ENCODE data around the gene JAK3. TPM values are rescaled to one million over a fixed set of nuclear protein-coding genes. Genes with fewer than 3 reads are reported as not detected.

Gene JAK3
- total and polyA plus RNA-seq, 2 donors (not counting 3 experiments of a cell fraction or from before 2014, with no cell fraction given) = 3.1 to 3.8 TPM

GRCh38 chr19:17886515-17886914 is 38.7 kb upstream of the JAK3 start:
- dilution Hi-C loops (cut with MboI; ENCODE audit: extremely low pct_ligation_motif_present, low sequenced_read_pairs) (no loop called here), intact Hi-C loops (cut with micrococcal nuclease) (no loop called here)
- Histone ChIP-seq H3K4me2 (ENCODE audit: insufficient read depth, low read length) (no peak overlapping the region), H3K79me2 (ENCODE audit: control insufficient read depth, insufficient read depth, low read length) (no peaks in the 10 kb centered on the region), H3K4me1 (ENCODE audit: control insufficient read depth, extremely low read depth, insufficient read depth, low read length) (no peaks in the 10 kb centered on the region), H3K36me3 (ENCODE audit: control insufficient read depth in 2 of 2, extremely low read depth in 1 of 2, insufficient read depth in 2 of 2, low read length in 2 of 2) (no peaks in the 10 kb centered on the region), H2AFZ (ENCODE audit: low read depth, low read length) (no peak overlapping the region), H4K20me1 (replicated peaks; ENCODE audit: control insufficient read depth, extremely low read depth, insufficient read depth, low read length) (no peaks in the 10 kb centered on the region), H3K27me3 (ENCODE audit: control insufficient read depth in 2 of 2, insufficient read depth in 2 of 2, low read length in 2 of 2) (no peaks in the 10 kb centered on the region), H3K4me3 (replicated peaks in 1 of 3; ENCODE audit: insufficient read depth in 1 of 3, low read depth in 1 of 3, low read length in 3 of 3) (no peak overlapping the region), H3K27ac (ENCODE audit: insufficient read depth, low read depth, low read length) (no peak overlapping the region), H3K9me3 (replicated peaks; ENCODE audit: control insufficient read depth, insufficient read depth, low read length) (no peaks in the 10 kb centered on the region), H3K9ac (replicated peaks; ENCODE audit: extremely low read depth, insufficient read depth, low read length) (no peak overlapping the region), H3K9me1 (replicated peaks; ENCODE audit: control insufficient read depth, extremely low read depth, insufficient read depth, low read length) (no peaks in the 10 kb centered on the region)
- POLR2A ChIA-PET = no interaction called here
- no peak for FAIRE-seq
- no peak for DNase-seq (ENCODE audit: low read depth, low spot score)
- no peak for TF ChIP-seq EZH2 (IDR thresholded peaks at IDR 0.05; ENCODE audit: borderline replicate concordance, low read depth, low read length, severe bottlenecking)
- TF ChIP-seq FOS (IDR thresholded peaks at IDR 0.05; ENCODE audit: borderline replicate concordance, insufficient read depth, low read length) = no peak
- TF ChIP-seq, protein P1, sequence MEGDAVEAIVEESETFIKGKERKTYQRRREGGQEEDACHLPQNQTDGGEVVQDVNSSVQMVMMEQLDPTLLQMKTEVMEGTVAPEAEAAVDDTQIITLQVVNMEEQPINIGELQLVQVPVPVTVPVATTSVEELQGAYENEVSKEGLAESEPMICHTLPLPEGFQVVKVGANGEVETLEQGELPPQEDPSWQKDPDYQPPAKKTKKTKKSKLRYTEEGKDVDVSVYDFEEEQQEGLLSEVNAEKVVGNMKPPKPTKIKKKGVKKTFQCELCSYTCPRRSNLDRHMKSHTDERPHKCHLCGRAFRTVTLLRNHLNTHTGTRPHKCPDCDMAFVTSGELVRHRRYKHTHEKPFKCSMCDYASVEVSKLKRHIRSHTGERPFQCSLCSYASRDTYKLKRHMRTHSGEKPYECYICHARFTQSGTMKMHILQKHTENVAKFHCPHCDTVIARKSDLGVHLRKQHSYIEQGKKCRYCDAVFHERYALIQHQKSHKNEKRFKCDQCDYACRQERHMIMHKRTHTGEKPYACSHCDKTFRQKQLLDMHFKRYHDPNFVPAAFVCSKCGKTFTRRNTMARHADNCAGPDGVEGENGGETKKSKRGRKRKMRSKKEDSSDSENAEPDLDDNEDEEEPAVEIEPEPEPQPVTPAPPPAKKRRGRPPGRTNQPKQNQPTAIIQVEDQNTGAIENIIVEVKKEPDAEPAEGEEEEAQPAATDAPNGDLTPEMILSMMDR (IDR thresholded peaks at IDR 0.05; ENCODE audit: extremely low read depth in 1 of 2, insufficient read depth in 1 of 2, low read depth in 1 of 2, low read length in 2 of 2) = no peak
- TF ChIP-seq MYC (IDR thresholded peaks at IDR 0.05; ENCODE audit: low read depth, low read length) = no peak
- no peak for TF ChIP-seq GATA2 (IDR thresholded peaks at IDR 0.05; ENCODE audit: insufficient read depth, insufficient read length, low read depth, low read length)
- TF ChIP-seq POLR2A (IDR thresholded peaks at IDR 0.05; ENCODE audit: low read depth, low read length) = no peak
- TF ChIP-seq JUN (IDR thresholded peaks at IDR 0.05; ENCODE audit: borderline replicate concordance, insufficient read depth, insufficient read length, low read depth) = no peak
- no peak for TF ChIP-seq MAX (IDR thresholded peaks at IDR 0.05; ENCODE audit: insufficient read depth, insufficient read length)
- no peak for TF ChIP-seq POLR2AphosphoS5 (IDR thresholded peaks at IDR 0.05; ENCODE audit: insufficient read depth, low read depth, low read length)
- BruUV-seq (replicated peaks) = no TSS peak
- CTCF ChIA-PET = interaction anchor here (0.7 kb wide), 1 partner anchor 1349 kb away, joined by 3 read pairs; no protein-coding TSS in a partner anchor

Data from endothelial cell of umbilical vein (primary cell).